ES-I3 (cell line): ENCODE results near the gene P4HTM.
A peak's percentile ranks its signal among the peaks of the same experiment; 100 is the strongest.

Source experiments
- H3K36me3 ChIP-seq: 2 replicates; pipeline ENCODE4 v1.6.1; 2013; ENCODE audit warnings: mild to moderate bottlenecking, low read length, control low read depth, moderate library complexity; ENCODE audit not compliant: insufficient read depth
- H3K4me1 ChIP-seq: 2 replicates; pipeline ENCODE4 v1.6.1; 2013; ENCODE audit warnings: mild to moderate bottlenecking, control low read depth, low read length; ENCODE audit not compliant: insufficient read depth
- H3K9ac ChIP-seq: 2 replicates; pipeline ENCODE4 v1.6.1; 2013; ENCODE audit warnings: low read depth, mild to moderate bottlenecking, low read length, moderate library complexity
- H3K9me3 ChIP-seq: 2 replicates; pipeline ENCODE4 v1.6.1; 2013; ENCODE audit warnings: mild to moderate bottlenecking, low read length, moderate library complexity; ENCODE audit not compliant: control insufficient read depth, insufficient read depth

P4HTM gene

GRCh38 chr3:49020330-49021212 is 30.5 kb downstream of the P4HTM start:
- H3K4me1 ChIP-seq = peaks cover 12% of the 10 kb centered on the region; the same call in 1 of the 2 replicates
- no peaks in the 10 kb centered on the region for H3K9me3 ChIP-seq

GRCh38 chr3:49021213-49021812 is 31.3 kb downstream of the P4HTM start:
- peak overlapping the region; percentile 98 for H3K9ac ChIP-seq
- H3K36me3 ChIP-seq = peaks cover 23% of the 10 kb centered on the region
- H3K4me1 ChIP-seq = peaks cover 12% of the 10 kb centered on the region; the same call in 1 of the 2 replicates
- no peaks in the 10 kb centered on the region for H3K9me3 ChIP-seq

More at GRCh38 chr3:49020330-49021212, 30.5 kb downstream of the P4HTM start:
- H3K36me3 ChIP-seq = peaks cover 21% of the 10 kb centered on the region
- H3K9ac ChIP-seq = peak overlapping the region; percentile 98

DNA sequence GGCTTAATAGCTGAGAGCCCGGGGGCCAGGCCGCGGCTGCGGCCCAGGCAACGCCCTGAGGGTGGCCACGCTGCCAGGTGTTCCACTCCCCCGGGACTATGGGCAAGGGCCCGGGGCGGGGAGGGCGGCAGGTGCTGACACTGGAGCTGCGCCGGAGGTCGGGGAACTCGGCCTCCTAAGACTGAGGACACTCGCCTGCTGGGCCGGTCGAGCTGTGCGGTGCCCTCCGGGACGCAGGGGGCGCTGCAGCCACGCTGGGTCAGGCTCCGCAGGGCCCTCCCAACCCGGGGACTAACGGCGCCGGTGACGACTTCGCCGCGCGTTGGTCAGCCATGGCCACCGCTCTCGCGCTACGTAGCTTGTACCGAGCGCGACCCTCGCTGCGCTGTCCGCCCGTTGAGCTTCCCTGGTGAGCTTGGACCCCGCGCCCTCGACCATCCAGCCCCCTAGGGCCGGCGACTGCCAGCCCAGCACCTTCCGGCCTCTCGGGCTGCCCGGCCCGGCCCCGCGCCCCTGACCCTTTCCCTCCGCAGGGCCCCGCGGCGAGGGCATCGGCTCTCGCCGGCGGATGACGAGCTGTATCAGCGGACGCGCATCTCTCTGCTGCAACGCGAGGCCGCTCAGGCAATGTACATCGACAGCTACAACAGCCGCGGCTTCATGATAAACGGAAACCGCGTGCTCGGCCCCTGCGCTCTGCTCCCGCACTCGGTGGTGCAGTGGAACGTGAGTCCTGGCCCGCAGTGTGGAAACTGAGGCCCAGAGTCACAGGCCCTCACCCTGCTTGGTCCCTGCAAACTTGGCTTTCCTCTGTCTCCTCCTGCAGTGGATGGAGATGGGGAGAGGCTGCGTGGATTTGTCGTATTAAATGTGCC is 32.0 kb downstream of the P4HTM start, which contains the start of gene NDUFAF3:
NDUFAF3 (plus strand) TSS at position 309 of the 875 bp plus-strand sequence; CDS start at position 333, 24 bp downstream.
- H3K36me3 ChIP-seq = peaks cover 27% of the 10 kb centered on the region
- peaks cover 12% of the 10 kb centered on the region; the same call in 1 of the 2 replicates for H3K4me1 ChIP-seq
- H3K9me3 ChIP-seq = no peaks in the 10 kb centered on the region
- peak within 1 kb of the TSS; percentile 98 for H3K9ac ChIP-seq

GRCh38 chr3:49022688-49023171 is 32.7 kb downstream of the P4HTM start:
- Histone ChIP-seq H3K4me1 (peaks cover 12% of the 10 kb centered on the region; the same call in 1 of the 2 replicates), H3K9ac (peak overlapping the region; percentile 98), H3K9me3 (no peaks in the 10 kb centered on the region), H3K36me3 (peaks cover 30% of the 10 kb centered on the region)

- peaks cover 16% of the 10 kb centered on the region; the same call in 1 of the 2 replicates for H3K4me1 ChIP-seq
- no peak overlapping the region for H3K9ac ChIP-seq
- no peaks in the 10 kb centered on the region for H3K9me3 ChIP-seq
- H3K36me3 ChIP-seq = peaks cover 34% of the 10 kb centered on the region
These were observed 33.7 kb downstream of the P4HTM start for GRCh38 chr3:49023775-49024174.

DNA sequence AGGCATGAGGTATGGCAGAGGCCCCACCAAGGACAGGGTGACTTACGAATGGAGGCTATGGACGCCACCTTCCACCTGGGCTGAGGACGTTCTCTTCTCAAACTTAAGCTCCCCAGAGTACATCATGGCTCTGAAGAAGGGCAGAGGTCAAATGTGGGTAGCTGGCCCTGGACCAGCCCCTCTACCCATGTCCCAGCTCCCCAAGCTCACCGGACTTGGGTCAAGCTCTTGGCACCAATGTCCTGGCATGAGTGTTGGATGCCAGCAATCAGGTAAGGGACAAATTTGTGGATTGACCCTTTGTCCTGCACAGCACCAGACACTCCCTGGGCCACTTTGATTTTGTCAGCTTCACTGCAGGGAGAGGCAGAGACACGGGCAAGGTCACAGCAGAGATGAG is 34.4 kb downstream of the P4HTM start:
- peaks cover 34% of the 10 kb centered on the region for H3K36me3 ChIP-seq
- H3K4me1 ChIP-seq = peaks cover 16% of the 10 kb centered on the region; the same call in 1 of the 2 replicates
- no peaks in the 10 kb centered on the region for H3K9me3 ChIP-seq
- H3K9ac ChIP-seq = no peak overlapping the region

DNA sequence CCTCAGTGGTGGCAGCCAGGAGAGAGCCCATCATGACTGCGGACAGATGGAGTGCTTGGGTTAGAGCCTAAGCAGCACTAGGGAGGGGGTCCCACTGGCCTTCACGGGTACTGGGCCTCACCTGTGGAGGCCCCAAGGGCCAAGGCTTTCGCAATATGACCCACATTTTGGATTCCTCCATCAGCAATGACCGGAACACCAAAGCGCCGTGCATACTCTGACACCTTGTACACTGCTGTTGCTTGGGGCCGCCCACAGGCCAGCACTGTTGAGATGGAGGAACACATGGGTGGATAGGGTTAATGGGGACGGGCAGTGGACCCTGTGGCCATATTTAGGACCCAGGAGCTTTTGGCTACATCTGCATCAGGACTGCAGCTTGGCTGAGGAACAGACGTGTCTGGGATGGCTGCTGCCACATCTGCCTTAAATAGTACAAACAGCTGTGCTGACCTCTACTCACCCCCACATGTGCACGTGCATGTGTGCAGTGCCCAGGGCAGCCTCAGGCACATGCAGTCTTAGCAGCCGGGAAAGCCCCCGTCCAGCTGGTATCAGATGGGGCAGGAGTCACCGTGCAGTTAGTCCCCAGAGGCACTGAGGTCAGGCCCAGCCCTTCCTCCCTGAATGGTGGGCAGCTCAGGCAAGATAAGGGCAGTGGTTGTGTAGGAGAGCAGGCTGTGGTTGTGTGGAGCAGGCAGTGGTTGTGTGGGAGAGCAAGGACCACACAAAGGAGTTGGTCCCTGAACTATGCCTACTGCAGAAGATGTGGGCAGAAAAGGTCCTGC is 35.2 kb downstream of the P4HTM start:
- Histone ChIP-seq H3K4me1 (peaks cover 11% of the 10 kb centered on the region; the same call in 1 of the 2 replicates), H3K9me3 (no peaks in the 10 kb centered on the region), H3K36me3 (peaks cover 34% of the 10 kb centered on the region), H3K9ac (no peak overlapping the region)

DNA sequence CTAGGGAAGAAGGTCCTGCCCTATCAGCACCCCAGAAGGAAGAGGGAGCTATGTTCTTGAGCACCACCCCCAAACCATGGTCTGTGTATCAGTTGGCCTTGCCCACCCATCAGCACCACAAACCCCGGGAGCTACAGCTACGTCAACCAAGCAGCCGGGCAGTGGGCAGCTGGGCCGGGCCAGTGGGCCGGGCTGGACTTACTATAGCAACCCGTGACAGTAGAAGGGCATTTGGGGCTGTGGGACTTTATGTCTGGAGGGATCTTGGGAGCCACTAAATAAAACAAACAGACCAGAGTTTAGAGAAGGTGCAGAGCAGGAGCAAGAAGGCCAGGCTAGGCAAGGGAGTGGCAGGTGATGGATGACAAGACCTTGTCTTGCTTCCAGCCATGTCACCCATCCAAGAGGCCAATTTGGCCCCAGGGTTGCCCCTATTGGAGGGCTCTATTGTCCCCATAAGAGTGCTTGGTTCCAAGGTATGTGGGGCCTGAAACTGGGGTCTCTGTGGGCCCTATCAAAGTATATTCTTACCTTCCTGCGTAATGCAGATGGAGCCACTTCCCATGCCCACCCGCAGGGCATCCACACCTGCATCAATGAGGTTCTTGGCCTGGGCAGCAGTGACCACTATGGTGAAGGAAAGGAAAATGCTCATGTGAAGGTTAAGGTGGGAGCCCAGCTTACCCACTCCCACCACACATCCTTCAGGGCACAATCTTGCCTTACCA is 35.9 kb downstream of the P4HTM start:
- Histone ChIP-seq H3K9ac (no peak overlapping the region), H3K36me3 (peaks cover 39% of the 10 kb centered on the region), H3K4me1 (peaks cover 11% of the 10 kb centered on the region; the same call in 1 of the 2 replicates), H3K9me3 (no peaks in the 10 kb centered on the region)

GRCh38 chr3:49026536-49026935 is 36.5 kb downstream of the P4HTM start:
- no peaks in the 10 kb centered on the region for H3K9me3 ChIP-seq
- H3K9ac ChIP-seq = no peak overlapping the region
- H3K4me1 ChIP-seq = peaks cover 11% of the 10 kb centered on the region; the same call in 1 of the 2 replicates
- H3K36me3 ChIP-seq = peaks cover 43% of the 10 kb centered on the region

DNA sequence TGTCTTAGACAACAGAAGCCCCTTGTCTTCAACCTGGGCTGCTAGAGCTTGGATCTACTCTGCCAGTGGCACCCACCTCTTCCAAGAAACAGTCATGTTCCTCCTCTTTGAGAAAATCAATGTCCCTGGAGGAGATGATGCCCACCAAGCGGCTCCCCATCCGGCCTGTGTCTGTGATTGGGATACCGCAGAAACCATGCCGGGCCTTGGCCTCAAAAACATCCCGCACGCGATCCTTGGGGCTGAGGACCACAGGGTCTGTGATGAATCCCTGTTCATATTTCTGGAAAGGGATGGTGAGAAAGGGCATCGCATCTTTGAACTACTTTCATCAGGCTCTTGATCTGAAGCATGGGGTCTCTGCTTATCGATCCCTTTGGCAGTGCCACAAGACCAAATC is 37.6 kb downstream of the P4HTM start:
- no peaks in the 10 kb centered on the region for H3K9me3 ChIP-seq
- H3K9ac ChIP-seq = no peak overlapping the region
- H3K4me1 ChIP-seq = peaks cover 11% of the 10 kb centered on the region; the same call in 1 of the 2 replicates
- peaks cover 54% of the 10 kb centered on the region for H3K36me3 ChIP-seq

- H3K9ac ChIP-seq = peak overlapping the region; percentile 72
- H3K4me1 ChIP-seq = peaks cover 4% of the 10 kb centered on the region; the same call in 1 of the 2 replicates
- H3K36me3 ChIP-seq = peaks cover 56% of the 10 kb centered on the region
- H3K9me3 ChIP-seq = no peaks in the 10 kb centered on the region
These were observed 38.2 kb downstream of the P4HTM start for GRCh38 chr3:49028298-49028672.

DNA sequence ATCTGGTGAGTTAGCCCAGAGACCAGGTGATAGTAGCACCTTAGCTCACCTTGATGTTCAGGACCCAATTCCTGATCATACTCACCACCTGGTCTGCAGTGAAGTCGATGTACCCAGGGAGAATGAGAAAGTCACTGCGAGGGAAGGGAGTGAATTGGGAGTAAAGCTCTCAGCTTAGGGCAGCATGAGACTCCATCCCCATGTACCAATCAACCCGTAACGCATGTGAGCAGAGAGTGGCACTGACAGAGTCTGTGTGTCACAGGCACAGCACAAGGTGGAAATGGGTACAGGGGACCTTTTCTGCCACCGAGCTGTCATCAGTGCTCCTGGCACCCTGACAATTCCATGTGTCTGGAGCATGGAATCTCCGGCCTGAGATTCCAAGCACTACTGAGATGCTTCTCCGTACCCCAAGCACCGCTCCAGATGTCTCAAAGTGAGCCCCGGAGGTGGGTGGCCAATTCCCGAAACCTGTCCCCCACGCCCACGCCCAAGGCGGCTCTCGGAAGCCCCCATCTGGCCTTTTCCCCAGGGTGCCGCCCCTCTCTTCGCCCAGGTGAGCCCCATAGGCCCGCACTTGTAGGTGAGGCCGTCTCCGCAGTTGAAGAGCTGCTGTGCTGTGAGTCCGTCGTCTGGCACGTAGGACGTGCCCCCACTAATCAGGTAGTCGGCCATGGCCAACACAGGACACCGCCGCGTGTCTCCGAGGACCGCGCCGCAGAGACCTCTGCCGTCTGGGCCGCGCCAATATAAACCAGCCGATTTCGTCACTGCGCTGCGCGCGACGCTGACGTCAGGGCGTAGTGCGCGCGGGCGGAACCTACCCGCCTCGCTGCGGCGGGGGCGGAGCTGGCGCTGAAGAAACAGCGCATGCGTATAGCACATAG is 38.9 kb downstream of the P4HTM start, which contains the start of gene IMPDH2:
IMPDH2 (minus strand) TSS at position 726 of the 890 bp plus-strand sequence; CDS start at position 678, 48 bp downstream.
- Histone ChIP-seq H3K9me3 (no peaks in the 10 kb centered on the region), H3K36me3 (peaks cover 54% of the 10 kb centered on the region), H3K9ac (peak within 1 kb of the TSS; percentile 72), H3K4me1 (peaks cover 4% of the 10 kb centered on the region; the same call in 1 of the 2 replicates)
